SH-SY5Y (cell line): ENCODE measurements around the gene SEPTIN2.

ENCODE experiments used
- GATA2 ChIP-seq: IDR thresholded peaks from 2 replicates; pipeline ENCODE4 v1.6.1; 2011; ENCODE audit warnings: mild to moderate bottlenecking, low read depth, low read length
- GATA3 ChIP-seq: IDR thresholded peaks from 2 replicates; pipeline ENCODE4 v1.6.1; 2011; ENCODE audit warnings: low read depth, mild to moderate bottlenecking, low read length, moderate library complexity

DNA sequence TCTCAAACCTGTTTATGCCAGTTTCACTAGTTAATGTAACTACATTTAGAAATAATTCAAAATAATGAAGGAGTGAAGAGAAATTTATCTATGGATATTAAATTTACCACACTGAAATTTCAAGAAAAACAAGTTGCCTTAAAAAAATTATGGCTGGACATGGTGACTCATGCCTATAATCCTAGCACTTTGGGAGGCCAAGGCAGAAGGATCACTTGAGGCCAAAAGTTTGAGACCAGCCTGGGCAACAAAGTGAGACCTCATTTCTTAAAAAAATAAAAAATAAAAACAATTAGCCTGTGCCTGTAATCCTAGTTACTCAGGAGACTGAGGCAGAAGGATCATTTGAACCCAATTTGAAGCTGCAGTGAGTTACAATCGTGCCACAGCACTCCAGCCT is 30.1 kb upstream of the SEPTIN2 start:
- TF ChIP-seq GATA2 (no peak), GATA3 (no peak)
